Measurements from ENCODE around the gene LRRC19. TPM values are rescaled to one million over a fixed set of nuclear protein-coding genes. Genes with fewer than 3 reads are reported as not detected.
A peak's percentile ranks its signal among the peaks of the same experiment; 100 is the strongest.

The LRRC19 gene
- total RNA-seq, 2 donors from 2014 or later = not detected

- Mint-ChIP-seq H3K4me3 (no peak overlapping the region), H3K27me3 (ENCODE audit: low read depth) (no peaks in the 10 kb centered on the region), H3K9me3 (no peaks in the 10 kb centered on the region), H3K36me3 (ENCODE audit: insufficient read depth in 2 of 2) (no peaks in the 10 kb centered on the region), H3K4me1 (ENCODE audit: low read depth) (no peaks in the 10 kb centered on the region), H3K27ac (no peak overlapping the region)
- no peak for DNase-seq
- ATAC-seq (replicated peaks in 1 of 2) = no peak
Measured at GRCh38 chr9:27003426-27004077, 1.9 kb downstream of the LRRC19 start.

DNA sequence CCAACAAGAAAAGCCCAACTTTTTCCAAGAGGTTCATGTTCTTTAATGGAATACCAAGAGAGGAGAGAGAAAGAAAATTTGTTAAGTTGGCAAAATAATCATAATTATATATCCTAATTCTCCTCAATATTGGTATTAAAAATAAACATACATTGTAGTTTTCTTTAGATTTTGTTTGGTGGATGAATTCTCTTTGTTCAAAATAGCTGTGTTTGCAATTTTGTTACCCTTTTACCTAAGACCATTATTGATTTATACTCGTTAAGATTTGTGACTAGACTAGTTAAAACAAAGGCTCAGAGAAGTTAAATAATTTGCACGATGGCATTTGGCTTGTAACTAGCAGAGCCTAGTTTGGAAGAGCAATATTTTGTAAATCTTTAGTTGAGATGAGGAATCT lies 9.7 kb downstream of the LRRC19 start:
- Mint-ChIP-seq H3K9me3 (no peaks in the 10 kb centered on the region), H3K4me3 (no peak overlapping the region), H3K36me3 (ENCODE audit: insufficient read depth in 2 of 2) (no peaks in the 10 kb centered on the region), H3K4me1 (ENCODE audit: low read depth) (no peaks in the 10 kb centered on the region), H3K27ac (no peak overlapping the region), H3K27me3 (ENCODE audit: low read depth) (no peaks in the 10 kb centered on the region)
- DNase-seq (no peak), ATAC-seq (replicated peaks in 1 of 2) (no peak)

GRCh38 chr9:26983340-26983739 lies 22.1 kb downstream of the LRRC19 start:
- Mint-ChIP-seq H3K4me1 (ENCODE audit: low read depth) (no peaks in the 10 kb centered on the region), H3K36me3 (ENCODE audit: insufficient read depth in 2 of 2) (peaks cover 7 to 10% of the 10 kb centered on the region in 2 donors), H3K27me3 (ENCODE audit: low read depth) (no peaks in the 10 kb centered on the region), H3K4me3 (no peak overlapping the region), H3K9me3 (no peaks in the 10 kb centered on the region), H3K27ac (no peak overlapping the region)
- ATAC-seq (replicated peaks in 1 of 2) (no peak), DNase-seq (no peak)

DNA sequence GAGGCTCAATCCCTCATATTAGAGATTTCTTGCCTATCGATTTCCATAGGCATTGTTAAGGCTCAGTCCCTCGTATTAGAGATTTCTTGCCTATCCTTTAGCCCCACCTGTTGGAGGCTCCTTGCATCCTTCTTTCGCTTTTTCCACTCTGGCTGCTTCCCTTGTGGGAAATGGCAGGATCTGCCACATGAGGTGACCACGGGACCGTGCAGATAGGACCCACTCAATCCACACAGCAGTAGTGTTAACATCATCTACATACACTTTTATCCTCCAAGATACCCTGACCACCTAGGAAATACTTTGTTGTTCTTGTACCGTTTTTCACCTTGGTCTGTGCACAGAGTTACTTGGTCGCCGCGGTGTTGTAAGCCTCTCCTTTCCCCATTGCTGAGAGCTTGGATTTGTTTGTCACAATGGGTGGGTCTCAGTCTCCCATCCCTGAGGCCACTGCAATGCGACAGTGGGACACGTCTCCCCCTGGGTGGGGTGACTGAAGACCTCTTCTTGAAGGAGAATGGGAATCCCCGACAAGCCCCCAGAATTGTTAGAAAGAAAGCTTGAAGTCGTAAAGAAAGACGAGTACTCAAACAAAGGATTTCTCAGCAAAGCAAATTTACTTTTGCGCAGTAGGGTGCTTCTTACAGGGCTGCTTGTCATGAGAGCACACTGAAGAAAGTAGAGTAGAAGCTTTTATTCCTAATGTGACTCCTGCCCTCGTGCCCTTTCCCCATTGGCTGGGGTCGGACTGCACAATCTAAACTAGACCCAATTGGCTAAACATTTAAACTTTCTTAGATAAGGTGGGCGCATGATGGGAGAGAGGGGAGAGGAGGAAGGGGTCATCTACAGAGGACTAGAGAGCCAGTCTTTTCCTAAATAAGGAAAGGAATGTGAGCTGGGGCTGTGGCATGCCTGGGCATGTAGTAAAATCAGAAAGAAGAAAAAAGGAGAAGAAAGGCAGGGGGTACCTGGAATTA lies 29.5 kb downstream of the LRRC19 start:
- H3K27me3 Mint-ChIP-seq (ENCODE audit: low read depth) = no peaks in the 10 kb centered on the region
- H3K4me3 Mint-ChIP-seq = no peak overlapping the region
- H3K27ac Mint-ChIP-seq = no peak overlapping the region
- no peak for ATAC-seq (replicated peaks in 1 of 2)
- H3K4me1 Mint-ChIP-seq (ENCODE audit: low read depth) = no peaks in the 10 kb centered on the region
- H3K36me3 Mint-ChIP-seq (ENCODE audit: insufficient read depth in 2 of 2) = no peaks in the 10 kb centered on the region
- DNase-seq = peak in 1 of 2 donors; percentile 3
- no peaks in the 10 kb centered on the region for H3K9me3 Mint-ChIP-seq

DNA sequence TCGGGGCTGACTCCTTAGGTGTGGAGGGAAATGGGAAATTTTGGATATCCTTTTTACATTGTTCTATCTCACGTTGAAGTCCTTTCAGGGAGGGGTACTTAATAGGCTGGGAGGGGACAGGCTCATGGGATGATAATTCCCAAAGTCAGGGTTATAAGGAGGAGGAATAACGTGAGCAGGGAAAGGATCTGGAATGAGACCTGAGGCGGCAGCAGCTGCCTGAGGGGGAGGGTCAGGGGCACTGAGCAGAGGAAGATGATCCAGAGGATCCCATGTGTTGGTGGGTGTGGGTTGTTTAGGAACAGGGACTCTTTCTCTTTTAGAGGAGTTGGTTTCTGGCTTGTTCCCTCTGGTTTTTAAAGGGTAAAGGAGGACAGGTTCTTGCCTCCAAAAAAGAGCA lies 30.5 kb downstream of the LRRC19 start:
- no peak for DNase-seq

DNA sequence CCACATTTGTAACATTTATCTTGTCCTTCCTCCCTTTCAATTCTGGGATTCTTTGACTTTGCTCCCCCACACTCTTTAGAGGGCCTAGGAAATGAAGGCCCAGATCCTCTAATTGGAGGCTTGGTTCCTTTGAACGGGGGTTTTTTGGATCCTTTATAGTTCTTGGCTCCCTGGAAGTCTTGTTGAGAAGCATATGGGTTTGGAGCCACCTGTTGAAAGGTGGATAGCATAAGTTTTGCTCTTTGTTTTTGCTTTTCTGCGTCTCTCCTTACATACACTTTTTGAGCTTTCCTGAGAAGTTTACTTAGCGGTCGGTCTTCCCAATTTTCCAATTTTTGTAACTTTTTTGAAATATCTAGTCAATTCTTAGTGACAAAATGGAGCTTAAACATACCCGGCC lies 31.5 kb downstream of the LRRC19 start:
- Mint-ChIP-seq H3K27ac (no peak overlapping the region), H3K4me1 (ENCODE audit: low read depth) (no peaks in the 10 kb centered on the region), H3K4me3 (no peak overlapping the region), H3K9me3 (peaks cover 2% of the 10 kb centered on the region in 2 donors), H3K27me3 (ENCODE audit: low read depth) (no peaks in the 10 kb centered on the region), H3K36me3 (ENCODE audit: insufficient read depth in 2 of 2) (peaks cover 0 to 7% of the 10 kb centered on the region in 2 donors)
- ATAC-seq (replicated peaks in 1 of 2) = no peak
- no peak for DNase-seq

More for the DNA sequence above, 30.5 kb downstream of the LRRC19 start:
- peaks cover 0 to 2% of the 10 kb centered on the region in 2 donors for H3K36me3 Mint-ChIP-seq (ENCODE audit: insufficient read depth in 2 of 2)
- no peak overlapping the region for H3K27ac Mint-ChIP-seq
- H3K9me3 Mint-ChIP-seq = no peaks in the 10 kb centered on the region
- H3K4me3 Mint-ChIP-seq = no peak overlapping the region
- no peaks in the 10 kb centered on the region for H3K27me3 Mint-ChIP-seq (ENCODE audit: low read depth)
- ATAC-seq (replicated peaks in 1 of 2) = no peak
- H3K4me1 Mint-ChIP-seq (ENCODE audit: low read depth) = no peaks in the 10 kb centered on the region

GRCh38 chr9:26971721-26972120 lies 33.8 kb downstream of the LRRC19 start:
- DNase-seq = no peak
- Mint-ChIP-seq H3K27me3 (ENCODE audit: low read depth) (no peaks in the 10 kb centered on the region), H3K36me3 (ENCODE audit: insufficient read depth in 2 of 2) (peaks cover 1 to 9% of the 10 kb centered on the region in 2 donors), H3K4me3 (no peak overlapping the region), H3K4me1 (ENCODE audit: low read depth) (peaks cover under 1% of the 10 kb centered on the region), H3K9me3 (peaks cover 2% of the 10 kb centered on the region in 2 donors), H3K27ac (no peak overlapping the region)
- ATAC-seq (replicated peaks in 1 of 2) = no peak

DNA sequence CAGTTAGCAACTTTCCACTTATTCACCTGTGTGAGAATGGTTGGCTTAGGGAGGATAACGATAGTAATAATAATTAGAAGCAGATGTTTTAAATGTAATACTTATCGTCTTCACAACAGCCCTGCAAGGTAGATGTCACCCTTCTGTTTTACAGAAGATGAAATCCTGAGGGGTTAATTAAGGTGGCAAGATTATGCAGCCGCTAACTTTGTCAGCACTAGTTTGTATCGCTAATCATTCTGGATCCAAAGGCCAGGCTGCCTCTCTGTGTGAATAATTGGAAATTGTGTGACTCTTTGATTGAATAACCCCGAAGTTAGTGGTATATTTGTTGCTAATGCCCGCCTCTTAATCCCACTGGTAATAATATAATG lies 48.6 kb downstream of the LRRC19 start:
- Mint-ChIP-seq H3K9me3 (no peaks in the 10 kb centered on the region), H3K27me3 (ENCODE audit: low read depth) (no peaks in the 10 kb centered on the region), H3K36me3 (ENCODE audit: insufficient read depth in 2 of 2) (peaks cover 0 to 2% of the 10 kb centered on the region in 2 donors), H3K27ac (peak overlapping the region; percentile 94), H3K4me1 (ENCODE audit: low read depth) (peaks cover 30% of the 10 kb centered on the region), H3K4me3 (peak overlapping the region; percentile 89 to 90)
- no peak for DNase-seq
- no peak for ATAC-seq (replicated peaks in 1 of 2)

- Mint-ChIP-seq H3K9me3 (no peaks in the 10 kb centered on the region), H3K36me3 (ENCODE audit: insufficient read depth in 2 of 2) (peaks cover 0 to 2% of the 10 kb centered on the region in 2 donors), H3K4me3 (peak within 1 kb of the TSS; percentile 89 to 90), H3K4me1 (ENCODE audit: low read depth) (peaks cover 30% of the 10 kb centered on the region), H3K27me3 (ENCODE audit: low read depth) (no peaks in the 10 kb centered on the region), H3K27ac (peak within 1 kb of the TSS; percentile 94)
- DNase-seq (peak; percentile 95 to 98), ATAC-seq (replicated peaks in 1 of 2) (peak; percentile 100)
Measured at GRCh38 chr9:26955921-26956859, 49.3 kb downstream of the LRRC19 start, which contains the start of gene IFT74. Gene IFT74, plus strand, starts transcription at chr9:26956412. Its CDS starts 5,556 bp downstream, at chr9:26961968.

DNA sequence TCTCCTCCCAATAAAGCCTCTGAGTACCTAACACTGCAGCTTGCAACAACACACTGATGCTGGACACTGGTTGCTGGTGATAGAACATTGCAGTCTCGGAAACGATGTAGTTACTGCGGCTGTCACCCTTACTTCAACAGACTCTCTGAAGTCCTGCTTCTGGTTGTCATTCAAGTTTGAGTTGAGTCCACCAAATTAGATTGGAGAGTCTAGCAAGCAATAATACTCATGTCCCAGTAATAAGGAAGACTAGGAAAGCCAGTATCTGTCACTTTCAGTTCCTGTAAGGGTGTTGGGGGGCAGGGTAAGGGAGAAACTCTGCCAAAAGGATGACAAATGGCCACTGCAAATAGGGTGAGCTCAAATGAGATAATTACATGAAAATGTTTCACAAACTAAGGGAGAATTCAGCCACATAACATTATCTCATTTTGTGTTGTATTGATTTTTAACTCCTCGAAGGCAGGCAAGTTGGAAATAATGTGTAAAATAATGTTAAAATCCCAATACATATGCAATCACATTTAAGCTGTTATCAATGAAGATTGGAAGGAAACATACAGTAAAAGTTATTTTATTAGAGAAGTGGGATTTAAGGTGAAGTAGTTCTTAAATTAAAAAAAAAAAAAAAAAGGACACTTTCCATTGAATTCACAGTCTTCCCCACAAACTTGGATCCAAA lies 50.1 kb downstream of the LRRC19 start:
- Mint-ChIP-seq H3K4me3 (peak overlapping the region; percentile 89 to 90), H3K27me3 (ENCODE audit: low read depth) (no peaks in the 10 kb centered on the region), H3K27ac (peak overlapping the region; percentile 94), H3K36me3 (ENCODE audit: insufficient read depth in 2 of 2) (peaks cover 0 to 2% of the 10 kb centered on the region in 2 donors), H3K9me3 (no peaks in the 10 kb centered on the region), H3K4me1 (ENCODE audit: low read depth) (peaks cover 30% of the 10 kb centered on the region)
- DNase-seq (no peak), ATAC-seq (replicated peaks in 1 of 2) (no peak)

DNA sequence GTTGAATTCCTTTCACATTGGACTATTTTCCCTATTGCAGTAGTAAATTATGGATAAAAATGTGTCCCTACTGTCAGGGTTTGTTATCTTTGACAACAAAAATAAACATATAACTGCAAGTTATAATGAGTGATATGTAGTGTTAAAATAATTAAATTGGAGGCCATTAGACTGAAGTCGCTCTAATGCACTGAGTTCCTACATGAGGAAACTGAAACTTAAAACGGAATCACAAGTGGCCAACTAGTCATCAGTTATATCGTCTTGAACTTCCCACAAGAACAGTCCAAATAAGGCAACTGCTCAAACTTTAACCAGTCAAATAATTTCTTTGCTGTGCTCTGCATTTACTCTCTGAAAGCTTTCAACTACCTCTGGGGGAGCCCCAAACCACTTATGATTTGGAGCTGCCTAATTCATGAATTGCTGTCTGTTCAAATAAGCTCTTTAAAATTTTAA lies 51.4 kb downstream of the LRRC19 start:
- DNase-seq (no peak), ATAC-seq (replicated peaks in 1 of 2) (peak in 1 of 2 donors; percentile 19)
- Mint-ChIP-seq H3K9me3 (no peaks in the 10 kb centered on the region), H3K4me1 (ENCODE audit: low read depth) (peaks cover 38% of the 10 kb centered on the region), H3K27ac (peak overlapping the region; percentile 91), H3K27me3 (ENCODE audit: low read depth) (no peaks in the 10 kb centered on the region), H3K4me3 (peak overlapping the region; percentile 61 to 90), H3K36me3 (ENCODE audit: insufficient read depth in 2 of 2) (peaks cover 0 to 2% of the 10 kb centered on the region in 2 donors)

DNA sequence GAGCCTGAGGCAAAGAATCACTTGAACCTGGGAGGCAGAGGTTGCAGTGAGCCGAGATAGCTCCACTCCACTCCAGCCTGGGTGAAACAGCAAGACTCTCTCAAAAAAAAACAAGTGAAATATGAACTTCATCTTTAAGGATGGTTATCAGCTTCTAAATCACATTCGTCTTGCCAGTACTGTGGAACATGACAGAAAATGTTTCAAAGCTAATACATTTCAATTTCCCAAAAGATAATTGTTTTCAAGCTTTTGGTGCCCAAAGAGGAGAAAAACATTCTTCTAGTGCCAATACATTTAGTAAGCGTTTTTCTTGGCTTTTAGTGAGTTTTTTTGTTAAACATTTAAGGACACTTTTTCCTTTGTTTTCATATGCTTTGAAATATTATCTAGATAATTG lies 53.7 kb downstream of the LRRC19 start:
- peaks cover 3 to 4% of the 10 kb centered on the region in 2 donors for H3K36me3 Mint-ChIP-seq (ENCODE audit: insufficient read depth in 2 of 2)
- no peaks in the 10 kb centered on the region for H3K9me3 Mint-ChIP-seq
- no peak overlapping the region for H3K27ac Mint-ChIP-seq
- ATAC-seq (replicated peaks in 1 of 2) (no peak), DNase-seq (no peak)
- H3K4me1 Mint-ChIP-seq (ENCODE audit: low read depth) = peaks cover 44% of the 10 kb centered on the region
- H3K4me3 Mint-ChIP-seq = no peak overlapping the region
- no peaks in the 10 kb centered on the region for H3K27me3 Mint-ChIP-seq (ENCODE audit: low read depth)
